Germinal center (tissue), 1 donor: ENCODE results near the gene ADH4.
"Not testable (repeated sequence)": the region's sequence is repeated elsewhere in the genome, so short reads cannot be mapped to it uniquely, and the experiment has no call there.

Source experiments
- DNase-seq: peaks from one replicate; pipeline ENCODE4 v3.0.0; 2012; ENCODE audit warnings: mixed read lengths, low spot score

The ADH4 gene

GRCh38 chr4:99134586-99134985, 9.5 kb downstream of the ADH4 start:
- no peak for DNase-seq

- no peak for DNase-seq
These were observed 12.7 kb downstream of the ADH4 start for GRCh38 chr4:99131378-99131777.

- no peak for DNase-seq
These were observed 17.7 kb downstream of the ADH4 start for GRCh38 chr4:99126376-99126775.

GRCh38 chr4:99121008-99121407, 23.1 kb downstream of the ADH4 start:
- DNase-seq: no peak

GRCh38 chr4:99120501-99120900, 23.6 kb downstream of the ADH4 start:
- DNase-seq: no peak

- DNase-seq: no peak
These were observed 26.0 kb downstream of the ADH4 start for GRCh38 chr4:99117876-99118693.

- DNase-seq: not testable (repeated sequence)
These were observed 26.8 kb downstream of the ADH4 start for GRCh38 chr4:99117122-99117841.

- DNase-seq: not testable (repeated sequence)
These were observed 34.8 kb downstream of the ADH4 start for GRCh38 chr4:99109286-99109685.

- DNase-seq: no peak
These were observed 39.9 kb downstream of the ADH4 start for GRCh38 chr4:99104153-99104552.

- DNase-seq: no peak
These were observed 40.9 kb downstream of the ADH4 start for GRCh38 chr4:99103166-99103565.

GRCh38 chr4:99102634-99103033, 41.5 kb downstream of the ADH4 start:
- no peak for DNase-seq

- DNase-seq: no peak
These were observed 43.2 kb downstream of the ADH4 start for GRCh38 chr4:99100876-99101275.

- not testable (repeated sequence) for DNase-seq
These were observed 44.3 kb downstream of the ADH4 start for GRCh38 chr4:99099814-99100213.

- DNase-seq: no peak
These were observed 44.8 kb downstream of the ADH4 start for GRCh38 chr4:99099311-99099710.

- not testable (repeated sequence) for DNase-seq
These were observed 52.3 kb downstream of the ADH4 start for GRCh38 chr4:99091841-99092240.

GRCh38 chr4:99091216-99091575, 52.9 kb downstream of the ADH4 start:
- no peak for DNase-seq

GRCh38 chr4:99090481-99091215, 53.4 kb downstream of the ADH4 start:
- DNase-seq: no peak

- DNase-seq: peak; percentile 93
These were observed 55.4 kb downstream of the ADH4 start, which contains the start of gene ADH5 for GRCh38 chr4:99088481-99089365. Gene ADH5, minus strand, starts transcription at chr4:99088788. Its CDS starts 88 bp downstream, at chr4:99088700.

GRCh38 chr4:99088023-99088449, 56.1 kb downstream of the ADH4 start:
- no peak for DNase-seq

- DNase-seq: no peak
These were observed 59.5 kb downstream of the ADH4 start for GRCh38 chr4:99084595-99084994.

- DNase-seq: no peak
These were observed 61.9 kb downstream of the ADH4 start for GRCh38 chr4:99082192-99082591.

GRCh38 chr4:99080869-99081268, 63.2 kb downstream of the ADH4 start:
- DNase-seq: not testable (repeated sequence)
